NCI-H1048 (cell line): ENCODE results near the gene TAB2.

Source experiments
- DNase-seq: peaks from one replicate; lab custom pipeline; 2025; lab: John Stamatoyannopoulos, UW

Gene TAB2, protein sequence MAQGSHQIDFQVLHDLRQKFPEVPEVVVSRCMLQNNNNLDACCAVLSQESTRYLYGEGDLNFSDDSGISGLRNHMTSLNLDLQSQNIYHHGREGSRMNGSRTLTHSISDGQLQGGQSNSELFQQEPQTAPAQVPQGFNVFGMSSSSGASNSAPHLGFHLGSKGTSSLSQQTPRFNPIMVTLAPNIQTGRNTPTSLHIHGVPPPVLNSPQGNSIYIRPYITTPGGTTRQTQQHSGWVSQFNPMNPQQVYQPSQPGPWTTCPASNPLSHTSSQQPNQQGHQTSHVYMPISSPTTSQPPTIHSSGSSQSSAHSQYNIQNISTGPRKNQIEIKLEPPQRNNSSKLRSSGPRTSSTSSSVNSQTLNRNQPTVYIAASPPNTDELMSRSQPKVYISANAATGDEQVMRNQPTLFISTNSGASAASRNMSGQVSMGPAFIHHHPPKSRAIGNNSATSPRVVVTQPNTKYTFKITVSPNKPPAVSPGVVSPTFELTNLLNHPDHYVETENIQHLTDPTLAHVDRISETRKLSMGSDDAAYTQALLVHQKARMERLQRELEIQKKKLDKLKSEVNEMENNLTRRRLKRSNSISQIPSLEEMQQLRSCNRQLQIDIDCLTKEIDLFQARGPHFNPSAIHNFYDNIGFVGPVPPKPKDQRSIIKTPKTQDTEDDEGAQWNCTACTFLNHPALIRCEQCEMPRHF

GRCh38 chr6:149317644-149318571, at the start of gene TAB2:
TAB2 (plus strand) TSS chr6:149317712; CDS start chr6:149369998, 52,286 bp downstream.
- no peak for DNase-seq

- no peak for DNase-seq
Observed at GRCh38 chr6:149268146-149268545, 49.4 kb upstream of the TAB2 start.

- no peak for DNase-seq
Observed at GRCh38 chr6:149268768-149269167, 48.7 kb upstream of the TAB2 start.

- DNase-seq: no peak
Observed at GRCh38 chr6:149270616-149271015, 46.9 kb upstream of the TAB2 start.

DNA sequence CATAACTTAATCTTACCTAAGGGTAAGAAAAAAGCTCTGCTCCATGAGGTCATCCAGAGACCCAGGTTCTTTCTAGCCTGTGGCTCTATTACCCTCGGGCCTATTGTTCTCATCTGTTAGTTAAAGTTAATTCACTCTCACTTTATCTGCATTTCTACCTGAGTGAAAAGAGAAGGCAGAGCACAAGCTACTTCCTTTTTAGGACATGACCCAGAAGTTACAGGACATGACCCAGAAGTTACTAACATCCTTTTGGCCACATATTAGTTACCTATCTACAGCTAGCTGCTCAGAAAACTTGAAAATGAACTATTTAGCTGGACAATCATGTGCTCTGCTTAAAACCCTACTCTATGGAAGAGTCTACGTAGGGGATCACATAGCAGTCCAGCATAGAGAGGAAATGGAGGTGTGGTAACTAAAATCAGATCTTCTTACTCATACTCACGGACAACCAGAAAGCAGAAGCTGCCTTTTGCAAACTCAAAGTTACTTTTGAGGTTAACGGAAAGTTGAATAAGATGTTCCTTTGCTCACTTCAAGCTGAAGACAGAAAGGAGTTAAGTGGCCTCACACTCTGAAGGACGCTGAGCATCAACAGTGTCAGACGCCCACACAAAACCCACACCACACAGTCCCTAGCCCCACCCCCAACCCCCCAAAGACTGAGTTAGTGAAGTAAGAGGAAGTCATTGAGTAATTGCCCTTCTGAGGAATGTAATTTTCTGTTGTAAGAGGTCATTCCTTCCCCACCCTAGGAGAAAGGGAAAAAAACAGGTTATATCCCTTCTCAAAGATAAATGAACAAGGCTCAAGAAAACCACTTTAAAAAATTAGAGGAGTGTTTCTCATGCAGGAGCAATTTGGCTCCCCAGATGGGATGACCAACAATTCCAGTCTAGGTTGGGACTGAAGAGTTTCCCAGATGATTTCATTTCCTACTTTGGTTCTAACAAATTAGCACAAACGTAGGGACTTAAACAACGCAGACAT, 45.9 kb upstream of the TAB2 start:
- no peak for DNase-seq

DNA sequence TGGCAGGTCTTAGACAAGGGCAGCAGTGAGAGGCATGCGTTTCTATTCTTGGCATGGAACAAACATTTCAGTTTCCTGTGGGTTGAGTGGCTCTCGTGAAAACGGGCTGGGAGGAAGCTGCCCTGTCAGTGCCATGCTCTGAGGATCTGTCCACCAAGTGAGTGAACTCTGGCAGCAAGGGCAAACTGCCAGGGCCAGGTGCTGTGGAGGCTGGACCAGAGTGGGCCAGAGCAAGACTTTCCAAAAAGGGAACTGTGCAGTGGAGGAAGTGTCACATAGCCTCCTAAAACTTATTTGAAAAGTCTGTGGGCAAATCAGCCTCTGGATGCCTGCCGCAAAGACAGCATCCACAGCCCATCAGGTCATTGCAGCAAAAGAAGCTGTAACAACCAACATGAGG, 44.2 kb upstream of the TAB2 start:
- DNase-seq: no peak

DNA sequence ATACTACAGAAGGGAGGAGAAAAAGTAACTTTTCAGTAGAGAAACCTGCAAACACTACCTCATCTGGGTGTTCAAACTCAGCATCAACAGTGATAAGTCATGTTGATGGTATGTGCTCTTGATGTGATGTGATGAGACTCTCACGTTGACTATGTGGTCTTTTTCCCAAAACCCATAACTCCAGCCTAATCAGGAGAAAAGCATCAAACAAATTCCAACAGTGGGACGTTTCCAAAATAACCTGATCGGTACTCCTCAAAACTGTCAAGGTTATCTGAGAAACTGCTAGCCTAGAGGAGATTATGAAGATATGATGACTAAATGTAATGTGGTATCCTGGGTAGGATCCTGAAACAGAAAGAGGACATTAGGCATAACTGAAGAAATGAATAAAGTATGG, 41.9 kb upstream of the TAB2 start:
- no peak for DNase-seq

DNA sequence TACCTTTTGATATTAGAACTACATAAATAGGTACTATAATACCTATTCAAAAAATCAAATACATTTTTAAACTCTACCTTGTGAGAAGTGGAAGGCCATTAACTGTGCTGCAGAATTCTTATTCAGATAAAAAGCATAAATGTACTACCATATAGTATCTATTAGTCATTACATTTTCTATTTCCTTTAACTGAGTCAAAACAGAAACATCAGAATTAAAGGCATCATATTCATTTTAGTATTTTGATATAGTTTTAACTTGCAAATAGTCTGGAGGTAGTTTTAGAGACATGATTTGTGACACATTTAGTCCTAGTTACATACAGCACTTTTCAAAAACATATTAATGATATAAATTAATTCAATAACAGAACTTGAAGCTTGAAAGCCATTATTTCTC, 39.9 kb upstream of the TAB2 start:
- DNase-seq: no peak

DNA sequence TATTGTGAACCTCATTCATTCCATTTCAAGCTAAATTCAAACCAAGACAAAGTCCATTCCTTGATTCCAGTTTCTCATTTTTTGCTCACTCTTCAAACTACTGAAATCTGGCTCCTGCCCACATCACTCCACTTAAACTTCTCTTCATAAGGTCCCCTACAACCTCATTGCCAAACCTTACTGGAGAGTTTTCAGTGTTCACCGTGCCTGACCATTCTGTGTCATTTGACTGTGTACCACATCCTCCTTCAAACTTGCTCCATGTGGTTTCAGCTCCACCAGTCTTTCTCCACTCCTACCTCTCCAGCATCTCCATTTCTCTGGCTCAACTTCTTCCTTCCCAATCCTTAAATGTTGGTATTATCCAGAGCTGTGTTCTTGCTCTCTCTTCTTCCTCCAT, 38.5 kb upstream of the TAB2 start:
- DNase-seq: no peak

DNA sequence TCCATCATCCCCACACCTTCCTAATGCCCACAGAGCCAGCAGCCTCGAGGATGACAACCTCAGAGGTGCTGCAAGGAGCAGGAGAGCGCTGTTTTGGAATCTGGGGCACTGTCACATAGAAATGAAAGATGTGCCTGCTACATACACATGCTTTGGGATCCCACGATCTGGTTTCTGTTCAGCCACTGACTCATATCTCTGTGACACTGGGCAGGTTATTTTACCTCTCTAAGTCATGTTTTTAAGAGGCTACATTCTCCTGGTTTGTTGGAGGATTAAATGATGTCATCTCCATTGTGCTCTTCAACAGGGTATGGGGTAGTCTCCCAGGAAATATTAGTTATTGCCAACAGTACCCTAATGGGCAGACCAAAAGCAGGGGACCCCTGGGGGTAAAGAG, 32.6 kb upstream of the TAB2 start:
- DNase-seq: no peak

DNA sequence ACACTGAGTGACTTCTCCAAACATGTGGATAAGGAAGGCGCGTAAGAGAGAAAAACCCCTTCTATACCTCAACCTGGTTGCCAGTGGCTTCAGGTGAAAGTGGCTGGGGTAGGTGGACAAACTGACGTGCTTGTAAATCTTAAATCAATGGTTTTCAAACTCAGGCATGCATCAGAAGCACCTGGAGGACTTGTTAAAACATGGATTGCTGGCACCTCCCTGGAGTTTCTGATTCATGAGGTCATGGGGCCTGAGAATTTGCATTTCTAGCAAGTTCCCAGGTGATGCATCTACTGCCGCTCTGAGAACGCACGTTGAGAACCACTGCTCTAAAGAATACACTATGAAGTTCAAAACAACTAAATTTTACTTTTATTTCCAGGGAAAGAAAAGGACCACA, 31.9 kb upstream of the TAB2 start:
- no peak for DNase-seq

DNA sequence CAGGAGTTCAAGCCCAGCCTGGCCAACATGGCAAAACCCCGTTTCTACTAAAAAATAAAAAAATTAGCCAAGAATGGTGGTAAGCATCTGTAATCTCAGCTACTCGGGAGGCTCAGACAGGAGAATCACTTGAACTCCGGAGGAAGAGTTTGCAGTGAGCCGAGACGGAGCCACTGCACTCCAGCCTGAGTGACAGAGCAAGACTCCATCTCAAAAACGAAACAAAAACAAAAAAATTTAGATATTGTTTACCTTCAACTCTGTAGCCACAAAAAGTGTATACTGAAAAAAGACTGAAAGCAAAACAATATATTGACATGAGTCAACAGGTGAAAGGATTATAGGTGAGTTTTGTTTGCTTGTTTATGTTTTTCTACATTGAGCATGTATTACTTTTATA, 30.6 kb upstream of the TAB2 start:
- no peak for DNase-seq

GRCh38 chr6:149289192-149289781, 28.2 kb upstream of the TAB2 start:
- no peak for DNase-seq

- DNase-seq: no peak
Observed at GRCh38 chr6:149289966-149290365, 27.5 kb upstream of the TAB2 start.

GRCh38 chr6:149293244-149293643, 24.3 kb upstream of the TAB2 start:
- no peak for DNase-seq

- DNase-seq: no peak
Observed at GRCh38 chr6:149300563-149300962, 16.9 kb upstream of the TAB2 start.

DNA sequence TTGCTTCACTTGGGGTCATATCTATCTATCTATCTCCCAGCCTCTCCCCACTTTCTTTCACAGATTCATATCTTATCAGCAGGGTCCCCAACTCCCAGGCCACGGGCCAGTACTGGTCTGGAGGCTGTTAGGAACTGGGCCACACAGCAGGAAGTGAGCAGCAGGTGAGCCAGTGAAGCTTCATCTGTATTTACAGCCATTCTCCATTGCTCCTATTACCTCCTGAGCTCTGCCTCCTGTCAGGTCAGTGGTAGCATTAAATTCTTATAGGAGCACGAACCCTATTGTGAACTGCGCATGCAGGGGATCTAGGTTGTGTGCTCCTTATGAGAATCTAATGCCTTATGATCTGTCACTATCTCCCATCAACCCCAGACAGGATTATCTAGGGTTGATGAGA, 14.8 kb upstream of the TAB2 start:
- DNase-seq: no peak

DNA sequence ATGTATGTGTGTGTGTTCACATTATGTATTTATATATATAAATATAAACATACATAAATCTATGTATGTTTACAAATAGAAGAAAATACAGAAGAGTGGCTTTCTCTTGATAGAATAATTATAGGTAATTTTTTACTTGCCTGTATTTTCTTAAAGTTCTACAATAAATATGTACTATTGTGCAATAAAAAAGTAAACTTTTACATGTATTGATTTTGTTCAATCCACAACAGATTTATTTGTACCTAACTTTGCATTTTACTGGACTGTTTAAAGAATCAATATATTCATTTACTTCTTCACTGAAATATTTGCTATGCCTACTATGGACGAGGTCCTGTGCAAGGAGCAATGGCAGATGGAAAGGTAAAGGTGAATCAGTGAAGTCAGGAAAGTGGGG, 14.0 kb upstream of the TAB2 start:
- no peak for DNase-seq

GRCh38 chr6:149305372-149305771, 12.1 kb upstream of the TAB2 start:
- DNase-seq: no peak

GRCh38 chr6:149306967-149307366, 10.5 kb upstream of the TAB2 start:
- DNase-seq: no peak

GRCh38 chr6:149311293-149311692, 6.2 kb upstream of the TAB2 start:
- DNase-seq: no peak
